Measurements from ENCODE around the gene CAPZB.

CAPZB gene

GRCh38 chr1:19382222-19382621 lies 103.1 kb downstream of the CAPZB start:
- Histone ChIP-seq H3K27me3 (no peaks in the 10 kb centered on the region), H3K4me1 (no peaks in the 10 kb centered on the region), H3K4me3 (ENCODE audit: low read depth, low read length) (no peak overlapping the region), H3K9me3 (no peaks in the 10 kb centered on the region), H3K36me3 (peaks cover 2% of the 10 kb centered on the region; the same call in 1 of the 2 replicates)
- no peak for DNase-seq
- no peak for TF ChIP-seq CTCF (IDR thresholded peaks at IDR 0.05; ENCODE audit: low read depth, low read length)

- DNase-seq = no peak
- Histone ChIP-seq H3K4me3 (ENCODE audit: low read depth, low read length) (no peak overlapping the region), H3K9me3 (no peaks in the 10 kb centered on the region), H3K36me3 (peaks cover 8% of the 10 kb centered on the region), H3K27me3 (no peaks in the 10 kb centered on the region), H3K4me1 (no peaks in the 10 kb centered on the region)
- TF ChIP-seq CTCF (IDR thresholded peaks at IDR 0.05; ENCODE audit: low read depth, low read length) = no peak
These were observed 104.1 kb downstream of the CAPZB start for GRCh38 chr1:19381261-19381660.

DNA sequence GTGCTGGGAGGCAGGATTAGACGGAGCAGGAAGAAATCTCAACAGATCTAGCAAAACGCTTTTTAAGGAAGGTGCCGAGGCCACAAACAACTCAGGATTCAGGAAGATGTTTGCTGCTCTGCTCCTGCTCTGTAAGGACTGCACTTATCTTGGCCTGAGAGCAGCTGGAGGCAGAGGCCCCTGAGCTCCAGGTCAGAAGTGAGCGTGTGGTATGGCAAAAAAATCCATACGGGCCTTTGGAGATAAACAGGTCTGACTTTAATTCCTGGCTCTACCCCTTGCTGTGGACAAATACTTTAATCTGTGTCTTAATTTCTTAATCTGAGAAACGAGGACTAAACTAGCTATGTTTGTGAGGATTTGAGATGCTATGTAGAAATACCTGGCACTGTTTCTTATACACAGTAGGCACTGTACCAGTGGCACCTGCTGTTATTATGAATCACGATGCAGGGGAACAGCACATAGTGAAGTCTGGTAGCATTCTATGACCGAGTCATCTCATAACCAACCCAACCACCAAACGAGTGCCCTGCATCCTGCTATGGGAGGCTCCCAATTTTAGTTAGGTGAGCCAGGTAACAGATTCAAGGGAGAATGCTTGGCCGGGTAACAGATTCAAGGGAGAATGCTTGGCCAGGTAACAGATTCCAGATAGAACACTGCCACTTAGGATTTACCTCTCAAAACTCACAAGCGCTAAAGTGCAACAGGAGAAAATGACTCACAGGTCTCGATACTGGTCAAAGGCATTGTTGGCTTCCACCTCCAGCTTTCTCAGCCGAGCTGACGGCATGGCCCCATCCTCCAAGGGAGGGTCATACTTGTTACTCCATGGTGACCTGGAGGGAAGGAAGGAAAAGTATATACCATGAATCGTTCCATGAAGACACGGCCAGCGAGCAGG lies 107.3 kb downstream of the CAPZB start:
- TF ChIP-seq CTCF (IDR thresholded peaks at IDR 0.05; ENCODE audit: low read depth, low read length) = no peak
- Histone ChIP-seq H3K9me3 (no peaks in the 10 kb centered on the region), H3K36me3 (peaks cover 8% of the 10 kb centered on the region)

GRCh38 chr1:19376428-19377372 lies 108.6 kb downstream of the CAPZB start:
- no peaks in the 10 kb centered on the region for H3K4me1 ChIP-seq
- H3K36me3 ChIP-seq = peaks cover 8% of the 10 kb centered on the region
- H3K4me3 ChIP-seq (ENCODE audit: low read depth, low read length) = no peak overlapping the region
- no peaks in the 10 kb centered on the region for H3K9me3 ChIP-seq
- no peak for DNase-seq
- H3K27me3 ChIP-seq = no peaks in the 10 kb centered on the region
- no peak for TF ChIP-seq CTCF (IDR thresholded peaks at IDR 0.05; ENCODE audit: low read depth, low read length)

More for the DNA sequence above, 107.3 kb downstream of the CAPZB start:
- Histone ChIP-seq H3K27me3 (no peaks in the 10 kb centered on the region), H3K4me3 (ENCODE audit: low read depth, low read length) (no peak overlapping the region), H3K4me1 (no peaks in the 10 kb centered on the region)
- no peak for DNase-seq

DNA sequence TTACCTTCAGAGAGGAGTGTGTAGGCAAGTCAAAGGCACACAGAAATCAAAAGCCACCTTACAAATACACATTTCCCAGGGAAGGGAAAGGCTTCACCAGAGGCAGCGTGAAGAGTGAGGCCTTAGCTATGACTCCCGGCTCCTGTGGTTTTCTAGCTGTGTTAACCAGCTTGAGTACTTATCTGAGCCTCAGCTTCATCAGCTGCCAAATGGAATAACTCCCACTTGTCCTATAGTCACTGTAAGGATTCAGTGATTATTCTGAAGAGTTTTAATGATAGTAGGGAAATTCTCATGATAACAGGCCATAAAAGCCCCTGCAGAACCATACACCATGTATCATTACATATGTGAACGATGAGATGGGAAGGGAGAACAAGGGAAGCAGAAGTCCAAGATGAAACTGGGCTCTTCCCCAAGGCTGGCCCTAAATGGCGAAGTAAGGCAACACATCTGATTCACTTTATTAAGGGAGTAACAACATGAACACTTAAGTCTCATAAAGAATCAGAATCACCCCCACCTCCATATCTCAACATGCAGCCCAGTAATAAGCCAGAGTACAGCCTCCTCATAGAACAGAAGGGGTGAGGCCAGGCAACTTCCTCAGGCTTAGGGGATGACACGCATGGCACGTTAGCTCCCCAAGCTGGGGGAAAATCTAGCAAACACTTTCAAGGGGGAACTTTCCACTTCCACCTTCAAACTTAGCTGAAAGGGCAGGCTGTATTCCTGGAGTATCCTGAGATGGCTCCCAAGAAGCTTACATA lies 109.5 kb downstream of the CAPZB start:
- no peak for TF ChIP-seq CTCF (IDR thresholded peaks at IDR 0.05; ENCODE audit: low read depth, low read length)
- Histone ChIP-seq H3K36me3 (peaks cover 8% of the 10 kb centered on the region), H3K27me3 (no peaks in the 10 kb centered on the region), H3K4me3 (ENCODE audit: low read depth, low read length) (no peak overlapping the region), H3K9me3 (no peaks in the 10 kb centered on the region), H3K4me1 (no peaks in the 10 kb centered on the region)
- DNase-seq = no peak

Data from BE2C (cell line).